ENCODE results near the gene ARHGAP29. TPM values are rescaled to one million over a fixed set of nuclear protein-coding genes. Genes with fewer than 3 reads are reported as not detected.

Gene ARHGAP29
- total and polyA plus RNA-seq, 7 donors: 1.2 to 48.2 (median 23.2) TPM

GRCh38 chr1:94199398-94199797 lies 38.0 kb downstream of the ARHGAP29 start:
- H3K4me3 ChIP-seq: no peak overlapping the region
- no peaks in the 10 kb centered on the region for H3K9me3 ChIP-seq
- H3K4me1 ChIP-seq: no peaks in the 10 kb centered on the region
- 63 to 81% methylated on average over 2 of the region's 2 CpGs for WGBS, 2 donors
- intact Hi-C loops (cut with DNase I): no loop called here
- H3K36me3 ChIP-seq: peaks cover 0 to 41% (median 12%) of the 10 kb centered on the region in 4 donors
- no peaks in the 10 kb centered on the region for H3K27me3 ChIP-seq
- H3K27ac ChIP-seq: no peak overlapping the region
- DNase-seq: no peak
- TF ChIP-seq CTCF (IDR thresholded peaks at IDR 0.05): no peak
- TF ChIP-seq POLR2A (IDR thresholded peaks at IDR 0.05): no peak
- no peak for TF ChIP-seq POLR2AphosphoS5 (IDR thresholded peaks at IDR 0.05)
- TF ChIP-seq EP300 (IDR thresholded peaks at IDR 0.05): no peak

GRCh38 chr1:94194079-94194865 lies 43.1 kb downstream of the ARHGAP29 start:
- intact Hi-C loops (cut with DNase I): no loop called here
- Histone ChIP-seq H3K4me3 (no peak overlapping the region), H3K9me3 (no peaks in the 10 kb centered on the region), H3K36me3 (peaks cover 0 to 8% (median 0%) of the 10 kb centered on the region in 4 donors), H3K27me3 (no peaks in the 10 kb centered on the region), H3K4me1 (no peaks in the 10 kb centered on the region), H3K27ac (no peak overlapping the region)
- WGBS, 2 donors: 91% methylated on average over 2 of the region's 2 CpGs
- DNase-seq: no peak
- no peak for TF ChIP-seq POLR2AphosphoS5 (IDR thresholded peaks at IDR 0.05)
- TF ChIP-seq POLR2A (IDR thresholded peaks at IDR 0.05): no peak
- TF ChIP-seq CTCF (IDR thresholded peaks at IDR 0.05): no peak

GRCh38 chr1:94193128-94193527 lies 44.3 kb downstream of the ARHGAP29 start:
- H3K27me3 ChIP-seq: no peaks in the 10 kb centered on the region
- H3K9me3 ChIP-seq: no peaks in the 10 kb centered on the region
- TF ChIP-seq EP300 (IDR thresholded peaks at IDR 0.05) (no peak), CTCF (IDR thresholded peaks at IDR 0.05) (no peak), POLR2A (IDR thresholded peaks at IDR 0.05) (no peak), POLR2AphosphoS5 (IDR thresholded peaks at IDR 0.05) (no peak)
- no peak overlapping the region for H3K27ac ChIP-seq
- intact Hi-C loops (cut with DNase I): no loop called here
- peaks cover 0 to 18% (median 0%) of the 10 kb centered on the region in 4 donors for H3K36me3 ChIP-seq
- 85 to 88% methylated on average over 1 of the region's 1 CpG for WGBS, 2 donors
- DNase-seq: no peak
- no peaks in the 10 kb centered on the region for H3K4me1 ChIP-seq
- H3K4me3 ChIP-seq: no peak overlapping the region

GRCh38 chr1:94191216-94191615 lies 46.2 kb downstream of the ARHGAP29 start:
- 78 to 81% methylated on average over 1 of the region's 1 CpG for WGBS, 2 donors
- no peaks in the 10 kb centered on the region for H3K4me1 ChIP-seq
- H3K27ac ChIP-seq: no peak overlapping the region
- H3K9me3 ChIP-seq: no peaks in the 10 kb centered on the region
- no peak for DNase-seq
- H3K27me3 ChIP-seq: no peaks in the 10 kb centered on the region
- peaks cover 0 to 20% (median 3%) of the 10 kb centered on the region in 4 donors for H3K36me3 ChIP-seq
- no peak overlapping the region for H3K4me3 ChIP-seq
- intact Hi-C loops (cut with DNase I): no loop called here
- TF ChIP-seq POLR2A (IDR thresholded peaks at IDR 0.05): no peak
- no peak for TF ChIP-seq CTCF (IDR thresholded peaks at IDR 0.05)
- no peak for TF ChIP-seq POLR2AphosphoS5 (IDR thresholded peaks at IDR 0.05)
- no peak for TF ChIP-seq EP300 (IDR thresholded peaks at IDR 0.05)

Data from sigmoid colon (tissue), 7 donors.